GM21447 (cell line): ENCODE data around the gene LDHD.
"Not testable (repeated sequence)": the region's sequence is repeated elsewhere in the genome, so short reads cannot be mapped to it uniquely, and the experiment has no call there.

Experiments used
- ATAC-seq: cut with Tn5 transposase; IDR thresholded peaks from one replicate; pipeline ENCODE4 v1.9.1; 2021; ENCODE audit not compliant: unreplicated experiment

Gene LDHD

DNA sequence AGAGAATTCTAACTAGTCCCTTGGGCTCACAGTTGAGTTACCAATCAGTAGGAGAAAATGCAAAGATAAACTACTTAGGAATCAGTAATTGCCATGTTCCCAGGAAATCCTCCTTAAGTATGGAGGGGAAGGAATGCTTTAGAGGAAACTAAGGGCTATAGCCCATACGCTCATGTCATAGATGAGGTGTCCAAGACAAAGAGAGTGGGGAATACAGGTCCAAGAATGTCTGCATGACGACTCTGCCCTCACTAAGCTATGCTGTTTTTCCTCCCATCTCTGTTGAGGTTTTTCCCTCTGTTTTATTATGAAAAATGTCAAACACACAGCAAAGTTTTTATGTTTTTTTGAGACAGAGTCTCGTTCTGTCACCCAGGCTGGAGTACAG lies 16.0 kb downstream of the LDHD start:
- no peak for ATAC-seq

DNA sequence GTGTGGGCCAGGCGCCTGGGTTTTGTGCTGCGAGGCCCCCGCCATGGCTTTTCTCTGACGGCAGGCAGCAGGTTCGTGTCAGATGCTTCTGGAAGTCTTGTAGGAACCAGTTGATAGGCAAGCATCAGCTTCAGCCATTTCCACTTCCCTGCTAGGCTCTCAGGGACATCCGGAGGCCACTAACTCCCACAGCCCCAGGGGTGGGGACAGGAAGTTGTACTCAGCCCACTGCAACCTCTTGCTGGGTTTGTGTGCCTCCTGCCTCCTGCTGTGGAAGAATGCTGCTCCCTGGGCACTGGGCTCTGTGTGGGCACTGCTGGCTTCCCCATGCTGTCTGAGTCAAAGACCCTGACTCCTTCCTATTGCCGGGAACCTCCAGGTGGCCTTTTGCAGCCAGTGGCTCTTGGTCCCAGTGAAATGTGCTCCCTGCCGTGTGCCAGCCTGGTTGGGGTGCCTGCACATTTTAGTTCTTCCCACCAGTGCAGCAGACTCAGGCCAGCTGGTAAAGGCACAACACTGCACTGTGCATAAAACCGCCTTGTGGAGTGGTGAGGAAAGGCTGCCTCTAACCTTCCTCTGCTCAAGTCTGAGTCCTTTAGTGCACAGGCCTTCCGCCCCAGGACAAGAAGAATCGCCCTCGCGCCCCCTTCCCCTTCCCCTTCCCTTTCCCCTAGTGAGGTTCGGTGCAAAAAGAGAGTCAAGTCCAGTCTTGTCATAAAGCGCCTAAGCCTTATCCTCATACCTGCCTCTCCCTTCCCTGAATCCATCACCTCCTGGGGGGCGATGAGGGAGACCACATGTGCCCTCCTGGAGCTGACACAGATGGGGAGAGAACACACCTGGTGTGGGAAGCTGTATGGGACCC lies 16.6 kb downstream of the LDHD start:
- ATAC-seq = peak; percentile 59

DNA sequence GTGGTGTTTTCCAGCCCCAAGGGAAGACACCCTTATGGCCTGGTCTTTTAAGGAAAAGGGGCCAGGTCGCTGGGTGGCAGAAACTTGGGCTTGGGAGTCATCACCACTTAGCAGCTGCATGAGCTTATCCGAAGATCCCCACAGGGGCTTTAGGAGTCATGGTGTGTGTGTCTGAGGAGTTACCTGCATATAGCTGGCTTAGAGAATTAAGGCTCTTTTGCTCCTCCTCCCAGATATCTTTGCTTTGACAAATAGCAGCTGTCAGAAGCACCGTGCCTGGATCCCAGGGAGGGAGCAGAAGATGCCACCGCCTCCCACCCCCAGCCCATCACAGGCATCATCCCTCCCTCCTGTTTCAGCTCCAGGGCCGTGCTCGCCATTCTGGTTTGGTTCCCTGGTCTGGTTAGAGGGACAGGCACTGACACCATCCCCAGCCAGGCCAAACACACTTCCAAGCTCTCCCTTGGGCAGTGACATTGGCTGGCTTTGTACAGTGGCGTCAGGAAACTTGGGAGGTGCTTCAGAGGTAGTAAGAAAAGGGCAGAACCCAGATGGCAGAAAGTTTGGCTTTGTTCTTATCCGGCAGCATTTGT lies 17.4 kb downstream of the LDHD start:
- ATAC-seq = no peak

DNA sequence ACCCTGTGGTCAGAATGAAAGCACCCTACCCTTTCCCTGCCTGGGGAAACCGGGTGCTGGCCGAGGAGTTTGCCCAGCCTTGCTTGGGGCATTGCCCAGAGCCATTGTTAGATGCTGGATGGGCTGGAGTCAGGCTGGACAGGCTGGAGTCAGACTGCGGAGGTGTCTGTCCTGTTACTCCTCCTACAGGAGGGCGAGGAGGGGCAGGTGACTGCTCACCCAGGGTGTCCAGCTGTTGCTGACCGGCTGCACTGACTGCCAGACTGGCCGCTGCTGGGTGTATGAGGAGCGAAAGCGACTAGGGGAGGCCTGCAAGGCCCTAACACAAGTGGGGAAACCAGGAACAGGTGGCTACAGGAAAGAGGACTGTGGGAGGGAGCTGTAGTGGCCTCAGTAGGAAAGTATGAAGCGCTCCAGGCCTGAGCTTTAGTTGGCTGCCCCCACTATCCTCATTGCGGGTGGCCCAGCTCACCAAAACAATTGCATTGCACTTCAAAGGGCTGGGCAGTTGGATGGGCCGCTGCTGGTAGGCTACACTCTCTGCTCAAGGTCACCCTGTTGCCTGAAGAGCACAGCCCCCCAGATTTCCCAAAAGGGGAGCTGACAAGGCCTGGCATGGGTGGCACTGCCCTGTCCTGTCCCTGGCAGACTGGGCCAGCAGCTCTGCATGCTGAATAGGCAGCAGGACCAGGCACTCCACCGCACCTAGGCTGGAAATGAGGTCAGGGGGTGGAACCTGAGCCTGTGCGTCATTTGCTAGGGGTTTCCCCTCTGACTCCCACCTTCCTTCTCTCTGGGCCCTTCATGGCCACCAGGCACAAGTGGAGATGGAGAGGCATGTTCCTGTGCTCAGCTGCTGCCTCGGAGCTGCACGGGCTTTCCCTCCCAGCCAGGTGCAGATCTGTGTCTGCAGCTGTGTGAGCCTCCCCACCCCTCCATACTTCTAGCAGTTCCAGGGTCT lies 18.4 kb downstream of the LDHD start:
- peak; percentile 52 for ATAC-seq

DNA sequence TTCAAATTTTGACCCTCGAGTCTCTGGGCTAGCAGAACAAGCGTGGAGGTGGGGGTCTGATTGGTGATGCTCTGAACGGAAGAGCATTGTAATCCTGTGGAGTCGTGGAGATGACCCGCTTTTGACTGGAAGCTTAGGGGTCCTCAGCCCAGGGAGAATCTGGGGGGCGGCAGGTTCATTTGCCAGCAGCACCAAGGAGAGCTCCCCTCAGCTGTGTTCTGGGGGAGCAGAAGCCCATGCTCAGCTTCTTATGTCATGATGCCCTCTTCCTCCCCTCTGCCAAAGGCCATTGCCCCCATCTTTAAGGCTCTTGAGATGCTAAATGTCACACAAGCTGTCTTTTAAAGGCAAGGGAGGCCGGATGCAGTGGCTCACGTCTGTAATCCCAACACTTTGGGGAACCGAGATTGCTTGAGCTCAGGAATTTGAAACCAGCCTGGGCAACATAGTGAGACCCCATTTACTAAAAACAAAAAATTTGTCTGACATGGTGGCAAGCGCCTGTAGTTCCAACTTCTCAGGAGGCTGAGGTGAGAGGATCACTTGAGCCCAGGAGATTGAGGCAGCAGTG lies 19.3 kb downstream of the LDHD start:
- ATAC-seq = no peak

DNA sequence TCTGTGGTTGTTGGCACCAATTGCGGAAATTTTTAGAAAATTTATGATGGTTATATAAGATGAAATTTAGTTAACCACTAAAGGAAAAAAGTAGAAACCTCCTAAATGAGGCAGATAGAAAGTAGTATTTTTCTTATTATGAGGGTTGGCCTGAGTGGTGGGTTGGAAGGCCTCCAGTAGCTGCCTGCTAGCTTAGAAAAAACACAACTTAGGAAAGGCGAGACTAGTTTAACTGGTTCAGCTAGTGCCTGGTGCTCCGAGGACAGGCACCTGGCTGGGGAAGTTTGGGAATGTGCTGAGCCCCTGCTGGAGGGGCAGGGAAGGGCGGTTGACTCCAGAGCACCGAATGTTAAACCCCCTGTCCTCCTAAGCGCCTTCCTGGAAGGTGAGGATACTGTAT lies 19.9 kb downstream of the LDHD start:
- no peak for ATAC-seq

DNA sequence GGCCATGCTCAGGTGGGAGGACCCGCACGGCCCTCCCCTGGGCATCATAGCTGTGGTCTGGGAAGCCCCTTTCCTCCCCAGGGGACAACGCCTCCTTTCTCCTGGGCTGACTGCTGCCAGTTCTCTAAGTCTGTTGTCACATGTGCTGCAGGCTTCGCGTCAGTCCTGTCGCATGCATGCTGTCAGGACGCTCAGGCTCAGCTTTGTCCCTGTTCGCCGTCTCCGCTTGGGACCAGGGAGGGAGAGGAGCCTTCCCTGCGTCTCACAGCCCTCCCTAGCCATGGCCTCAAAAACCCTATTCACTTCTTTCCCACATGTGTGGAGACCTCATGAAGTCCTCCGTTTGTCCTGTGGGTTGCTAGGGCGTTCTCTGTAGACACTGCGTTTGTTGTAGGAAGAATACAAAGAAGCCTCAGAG lies 21.4 kb downstream of the LDHD start:
- ATAC-seq = no peak

DNA sequence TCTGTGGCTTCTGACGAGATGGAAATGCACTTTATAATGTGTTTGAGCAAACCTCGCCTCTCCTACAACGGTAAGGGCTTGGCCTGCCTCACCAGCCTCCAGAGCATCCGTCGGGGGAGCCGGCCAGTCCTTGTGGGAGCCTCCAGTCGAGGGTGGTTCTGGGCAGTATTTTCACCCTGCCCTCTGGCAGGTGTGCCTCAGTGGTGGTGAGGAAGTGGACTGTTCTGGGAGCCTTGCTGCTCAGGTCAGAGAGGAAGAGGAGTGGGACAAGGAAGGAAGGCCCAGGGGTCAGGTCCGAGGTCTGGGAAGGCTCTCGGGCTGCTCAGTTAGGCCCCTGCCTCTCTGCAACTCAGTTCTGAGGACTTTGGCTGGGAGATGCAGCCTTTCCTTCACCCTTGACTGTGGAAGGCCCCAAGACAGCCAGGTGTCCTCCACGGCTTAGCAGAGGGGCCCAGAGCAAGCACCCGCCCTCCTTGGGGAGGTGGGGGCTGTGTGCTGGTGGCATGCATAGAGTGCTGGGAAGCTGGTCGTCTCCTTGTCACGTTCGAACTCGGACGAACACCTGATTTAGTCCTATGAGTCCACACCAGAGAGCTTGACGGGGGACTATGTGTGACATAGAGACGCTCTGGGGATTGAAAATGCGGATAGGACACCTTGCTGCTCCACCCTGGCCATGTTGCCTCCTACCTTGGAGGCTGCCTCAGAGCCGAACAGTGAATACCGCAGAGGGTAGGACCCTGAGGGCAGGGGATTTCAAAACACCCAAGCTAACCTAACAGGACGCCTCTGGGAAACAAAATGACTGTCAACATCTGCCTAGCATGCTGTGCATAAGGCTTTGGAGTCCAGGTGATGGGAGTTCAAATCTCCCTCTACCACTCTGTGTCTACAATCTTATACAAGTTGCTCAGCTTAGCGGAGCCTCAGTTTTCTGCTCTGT lies 22.7 kb downstream of the LDHD start:
- ATAC-seq = no peak

DNA sequence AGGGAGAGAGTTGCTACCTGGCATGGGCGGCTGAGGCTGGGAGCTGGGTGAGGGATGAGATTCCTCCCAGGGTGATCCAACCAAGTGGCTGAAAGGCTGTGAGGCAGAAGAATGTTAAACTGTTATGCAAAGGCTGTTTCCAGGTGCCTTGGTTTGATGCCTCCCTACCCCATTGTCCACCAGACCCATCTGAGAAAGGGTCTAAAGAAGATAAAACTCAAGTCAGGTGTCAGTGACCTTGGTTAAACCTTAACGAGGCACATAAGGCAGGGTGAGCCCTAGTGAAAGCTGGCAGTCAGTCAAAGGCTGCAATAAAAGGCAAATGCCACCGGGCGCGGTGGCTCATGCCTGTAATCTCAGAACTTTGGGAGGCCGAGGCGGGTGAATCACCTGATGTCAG lies 23.8 kb downstream of the LDHD start:
- no peak for ATAC-seq

DNA sequence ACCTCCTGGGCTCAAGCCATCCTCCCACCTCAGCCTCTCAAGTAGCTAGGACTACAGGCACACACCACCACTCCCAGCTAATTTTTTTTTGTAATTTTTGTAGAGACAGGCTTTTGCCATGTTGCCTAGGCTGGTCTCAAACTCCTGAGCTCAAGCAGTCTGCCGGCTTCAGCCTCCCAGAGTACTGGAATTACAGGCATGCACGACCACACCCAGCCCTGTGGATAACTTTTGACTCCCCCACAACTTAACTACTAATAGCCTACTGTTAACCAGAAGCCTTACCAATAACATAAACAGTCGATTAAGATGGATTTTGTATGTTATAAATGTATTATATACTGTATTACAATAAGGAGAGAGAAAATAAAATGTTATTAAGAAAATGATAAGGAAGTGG lies 25.0 kb downstream of the LDHD start:
- not testable (repeated sequence) for ATAC-seq

DNA sequence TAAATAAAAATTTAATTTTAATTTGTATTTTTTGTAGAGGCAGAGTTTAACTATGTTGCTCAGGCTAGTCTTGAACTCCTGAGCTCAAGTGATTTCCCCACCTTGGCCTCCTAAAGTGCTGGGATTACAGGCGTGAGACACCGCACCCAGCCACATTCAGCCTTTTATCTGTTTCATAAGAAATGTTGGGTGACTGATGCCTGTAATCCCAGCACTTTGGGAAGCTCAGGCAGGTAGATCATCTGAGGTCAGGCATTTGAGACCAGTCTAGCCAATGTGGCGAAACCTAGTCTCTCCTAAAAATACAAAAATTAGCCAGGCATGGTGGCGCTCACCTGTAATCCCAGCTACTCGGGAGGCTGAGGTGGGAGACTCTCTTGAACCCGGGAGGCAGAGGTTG lies 25.7 kb downstream of the LDHD start:
- ATAC-seq = not testable (repeated sequence)

DNA sequence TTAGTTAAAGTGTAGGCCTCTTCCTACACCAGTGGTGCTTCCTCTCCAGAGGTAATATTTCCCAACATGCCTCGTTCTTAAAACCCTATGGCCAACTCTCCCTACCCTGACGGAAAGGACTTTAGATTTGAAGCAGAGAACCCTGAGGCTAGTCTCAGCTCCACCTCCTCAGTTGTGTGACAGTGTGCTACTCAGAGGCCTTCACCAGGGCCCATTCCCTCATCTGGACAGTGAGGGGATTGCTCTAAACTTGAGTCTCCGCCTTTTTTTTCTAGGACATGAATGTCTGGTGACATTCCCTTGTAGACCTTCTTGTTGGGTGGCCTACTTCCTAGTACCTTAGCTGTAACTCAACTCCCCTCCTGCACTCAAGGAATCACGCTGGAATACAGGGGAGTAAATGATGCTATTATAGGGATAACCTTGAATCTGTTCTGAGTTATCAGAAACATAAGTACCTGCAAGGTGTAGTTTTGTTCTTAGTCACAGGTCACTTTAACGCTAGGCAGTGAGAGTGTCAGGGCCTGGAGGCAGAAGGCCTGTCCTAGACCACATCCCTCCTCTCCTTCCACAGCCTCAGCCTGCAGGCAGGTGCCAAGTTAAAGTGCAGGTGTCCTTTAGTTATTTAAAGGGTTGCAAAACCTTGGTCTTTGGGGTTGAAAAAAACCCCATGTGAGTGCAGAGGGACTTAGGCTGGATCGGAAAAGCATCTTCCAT lies 26.9 kb downstream of the LDHD start:
- no peak for ATAC-seq

DNA sequence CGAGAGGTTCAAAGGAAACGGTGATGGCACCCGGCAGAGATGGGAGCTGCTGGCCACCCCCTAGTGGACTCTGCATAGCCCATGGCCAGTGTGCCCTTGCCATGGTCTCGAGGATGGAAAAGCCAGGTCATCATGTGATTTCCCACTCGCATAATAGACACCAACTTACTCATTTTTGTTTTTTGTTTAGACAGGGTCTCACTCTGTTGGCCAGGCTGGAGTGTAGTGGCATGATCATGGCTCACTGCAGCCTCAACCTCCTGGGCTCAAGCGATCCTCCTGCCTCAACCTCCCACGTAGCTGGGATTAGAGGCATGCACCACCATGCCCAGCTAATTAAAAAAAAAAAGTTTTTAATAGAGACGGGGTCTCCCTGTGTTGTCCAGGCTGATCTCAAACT lies 27.6 kb downstream of the LDHD start:
- no peak for ATAC-seq

DNA sequence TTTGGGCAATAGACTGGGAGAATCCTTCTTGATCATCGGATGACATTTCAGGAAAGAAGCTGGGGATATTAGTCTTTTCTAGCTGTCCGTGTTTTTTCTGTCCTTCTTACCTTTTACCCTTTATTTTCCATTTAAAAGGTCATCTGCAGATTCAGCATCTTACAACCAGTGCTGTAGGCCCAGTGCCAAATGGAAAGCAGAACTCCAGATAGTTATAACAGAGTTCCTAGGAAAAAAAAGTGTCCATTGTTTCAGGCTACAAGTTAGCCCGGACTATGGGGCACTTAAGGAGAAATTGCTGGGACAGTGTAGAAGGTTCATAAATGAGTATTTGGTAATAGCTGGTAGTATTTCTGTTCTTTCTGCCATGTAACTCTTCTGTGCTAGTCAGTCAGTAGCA lies 28.4 kb downstream of the LDHD start:
- ATAC-seq = no peak

DNA sequence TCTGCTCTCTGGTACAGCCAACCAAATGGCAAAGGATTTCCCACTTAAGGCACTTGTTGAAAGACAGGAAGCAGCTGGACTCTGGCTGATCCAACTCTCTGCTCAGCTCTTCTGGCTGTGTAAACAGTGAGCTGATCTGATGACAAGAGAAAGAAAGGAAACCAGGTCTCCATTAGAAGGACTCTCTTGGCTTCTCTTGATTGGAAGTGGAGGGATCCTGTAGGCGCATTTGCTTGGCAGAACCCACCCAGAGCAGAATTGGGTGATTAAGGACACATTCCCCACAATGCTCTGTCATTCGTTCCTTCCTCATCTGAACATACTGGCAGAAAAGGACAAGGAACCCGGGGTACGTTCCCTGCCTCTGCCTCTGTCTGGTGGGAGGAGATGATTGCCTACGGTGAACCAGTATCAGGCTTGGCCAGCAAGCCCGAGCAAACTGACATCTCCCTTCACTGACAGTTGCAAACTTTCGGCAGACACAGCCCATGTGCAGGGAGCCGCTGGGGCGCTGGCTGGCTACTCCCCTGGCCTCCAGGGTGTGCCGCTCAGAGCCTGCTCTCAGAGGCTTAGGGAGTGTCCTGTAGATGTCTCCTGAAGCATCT lies 29.1 kb downstream of the LDHD start:
- no peak for ATAC-seq

DNA sequence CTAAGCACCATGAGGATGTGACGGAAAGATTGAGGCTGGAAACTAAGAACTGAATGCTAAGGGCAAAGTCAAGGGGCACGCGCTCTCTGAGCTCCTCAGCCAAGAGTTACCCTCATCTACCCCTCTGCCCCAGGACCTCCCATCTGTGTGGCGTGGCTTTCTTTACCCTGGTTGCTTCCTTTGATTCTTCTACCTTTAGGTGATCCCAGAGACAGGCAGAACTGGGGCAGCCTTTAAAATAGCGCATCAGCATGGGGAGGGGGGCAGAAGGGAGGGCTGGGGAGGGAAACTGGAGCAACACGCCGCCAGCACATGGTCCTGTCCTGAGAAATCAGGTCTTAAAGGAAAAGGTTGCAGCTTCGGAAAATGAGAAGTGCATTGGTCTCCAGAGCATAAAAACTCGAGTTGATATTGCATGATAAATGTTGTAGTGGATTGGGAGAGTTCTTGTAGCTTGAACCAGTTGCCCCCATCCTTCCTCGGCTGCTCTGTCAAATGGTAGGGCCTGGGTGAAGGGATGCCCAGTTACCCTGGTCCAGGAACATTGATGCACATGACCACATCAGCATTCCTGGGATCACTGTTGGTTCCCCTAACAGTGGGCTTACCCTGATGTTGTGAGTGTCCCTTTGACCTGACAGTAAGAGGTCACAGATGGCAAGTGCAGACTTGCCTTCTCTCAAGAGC lies 29.7 kb downstream of the LDHD start:
- ATAC-seq = no peak

DNA sequence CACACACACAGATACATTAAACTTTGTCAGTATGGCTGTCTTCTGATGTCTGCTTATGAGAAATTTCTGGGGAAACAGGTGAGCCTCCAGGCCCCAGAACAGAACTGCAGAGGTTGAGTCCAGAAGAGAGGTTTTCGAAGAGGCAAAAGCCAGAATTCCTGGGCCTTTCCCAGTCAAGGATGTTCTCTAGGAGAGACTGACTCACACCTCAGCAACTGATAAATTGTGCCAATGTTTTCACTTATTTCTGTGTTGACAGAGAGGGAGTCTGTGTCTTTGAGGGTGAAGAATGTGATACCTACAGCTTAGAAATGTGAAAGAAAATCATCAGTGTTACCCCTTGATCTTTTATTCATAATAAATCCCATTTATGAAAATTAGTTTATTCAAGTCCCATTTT lies 30.3 kb downstream of the LDHD start:
- ATAC-seq = no peak

DNA sequence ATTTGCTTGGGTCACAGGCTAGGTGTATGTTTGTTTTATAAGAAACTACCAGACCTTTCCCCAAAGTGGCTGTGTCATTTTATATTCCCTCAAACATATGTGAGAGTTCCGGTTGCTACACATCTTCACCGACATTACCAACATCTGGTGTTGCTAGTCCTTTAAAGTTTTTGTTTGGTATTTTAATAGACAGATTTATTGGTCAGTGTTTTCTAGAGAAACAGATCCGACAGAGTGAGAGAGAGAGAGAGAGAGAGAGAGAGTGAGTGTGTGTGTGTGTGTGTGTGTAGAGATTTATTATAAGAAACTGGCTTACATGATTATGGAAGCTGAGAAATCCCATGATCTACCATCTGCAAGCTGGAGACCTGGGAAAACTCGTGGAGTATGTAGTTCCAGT lies 31.0 kb downstream of the LDHD start:
- no peak for ATAC-seq

DNA sequence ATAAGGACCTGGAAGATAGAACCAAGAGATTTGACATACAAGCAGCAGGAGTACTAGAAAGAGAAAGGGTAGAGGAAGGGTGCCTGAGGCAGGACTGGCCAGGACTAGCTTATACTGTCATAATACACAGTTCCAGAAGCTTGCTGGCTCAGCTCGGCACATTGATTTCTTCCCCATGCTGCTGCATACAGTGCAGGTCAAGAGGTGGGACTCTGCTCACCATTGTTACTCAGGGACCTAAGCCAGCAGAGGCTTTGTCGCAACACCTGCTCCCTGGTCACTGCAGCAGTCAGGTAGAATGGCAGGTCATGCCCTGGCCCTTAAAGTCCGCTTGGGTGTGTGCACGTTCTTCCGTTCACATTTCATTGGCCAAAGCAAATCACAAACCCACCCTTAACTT lies 32.8 kb downstream of the LDHD start:
- ATAC-seq = no peak
